ENCODE data around the gene PAPLN. TPM values are rescaled to one million over a fixed set of nuclear protein-coding genes. Genes with fewer than 3 reads are reported as not detected.

PAPLN gene
- polyA plus RNA-seq, 12 donors = 1.0 to 22.5 (median 1.6) TPM; not detected in 1

DNA sequence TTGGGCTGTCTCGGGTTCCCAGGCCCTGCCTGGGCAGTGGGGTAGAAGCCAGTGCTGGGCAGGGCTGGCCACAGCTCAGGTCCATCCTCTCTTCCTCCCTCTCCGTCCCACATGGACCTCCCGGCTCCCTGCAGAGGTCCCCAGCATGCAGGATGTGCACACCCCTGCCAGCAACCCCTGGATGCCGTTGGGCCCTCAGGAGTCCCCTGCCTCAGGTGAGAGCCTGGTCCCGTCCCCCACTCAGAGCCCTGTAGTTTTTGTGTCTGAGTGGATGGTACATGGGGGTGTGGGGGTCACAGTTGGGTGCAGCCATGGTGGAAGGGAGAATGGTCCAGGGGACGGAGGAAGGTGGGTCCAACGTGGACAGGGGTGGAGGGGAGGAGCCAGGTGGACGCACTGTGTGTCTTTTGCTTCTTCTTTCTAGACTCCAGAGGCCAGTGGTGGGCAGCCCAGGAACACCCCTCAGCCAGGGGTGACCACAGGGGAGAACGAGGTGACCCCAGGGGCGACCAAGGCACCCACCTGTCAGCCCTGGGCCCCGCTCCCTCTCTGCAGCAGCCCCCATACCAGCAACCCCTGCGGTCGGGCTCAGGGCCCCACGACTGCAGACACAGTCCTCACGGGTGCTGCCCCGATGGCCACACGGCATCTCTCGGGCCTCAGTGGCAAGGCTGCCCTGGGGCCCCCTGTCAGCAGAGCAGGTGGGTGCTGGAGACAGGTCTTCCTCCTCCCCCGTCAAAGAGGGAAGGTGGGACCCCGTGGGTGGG is 21.7 kb downstream of the PAPLN start:
- no peak for DNase-seq

- DNase-seq = no peak
Measured at GRCh38 chr14:73259837-73260236, 22.5 kb downstream of the PAPLN start.

- no peak for DNase-seq
Measured at GRCh38 chr14:73260574-73260973, 23.3 kb downstream of the PAPLN start.

DNA sequence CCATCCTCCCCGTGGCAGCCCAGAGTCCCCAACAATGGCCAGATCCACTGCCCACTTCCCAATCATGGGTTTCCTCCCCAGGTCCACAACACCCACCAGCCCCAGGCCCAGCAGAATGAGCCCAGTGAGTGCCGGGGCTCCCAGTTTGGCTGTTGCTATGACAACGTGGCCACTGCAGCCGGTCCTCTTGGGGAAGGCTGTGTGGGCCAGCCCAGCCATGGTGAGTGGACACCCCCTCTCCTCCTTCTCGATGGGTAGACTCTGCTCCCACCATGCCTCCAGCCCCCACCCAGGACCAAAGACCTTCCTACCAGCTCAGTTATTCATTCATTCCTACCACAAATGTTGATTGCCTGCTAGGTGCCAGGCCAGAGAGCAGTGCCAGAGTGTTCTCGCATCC is 23.8 kb downstream of the PAPLN start:
- DNase-seq = no peak

GRCh38 chr14:73261520-73262426 is 24.5 kb downstream of the PAPLN start:
- no peak for DNase-seq

DNA sequence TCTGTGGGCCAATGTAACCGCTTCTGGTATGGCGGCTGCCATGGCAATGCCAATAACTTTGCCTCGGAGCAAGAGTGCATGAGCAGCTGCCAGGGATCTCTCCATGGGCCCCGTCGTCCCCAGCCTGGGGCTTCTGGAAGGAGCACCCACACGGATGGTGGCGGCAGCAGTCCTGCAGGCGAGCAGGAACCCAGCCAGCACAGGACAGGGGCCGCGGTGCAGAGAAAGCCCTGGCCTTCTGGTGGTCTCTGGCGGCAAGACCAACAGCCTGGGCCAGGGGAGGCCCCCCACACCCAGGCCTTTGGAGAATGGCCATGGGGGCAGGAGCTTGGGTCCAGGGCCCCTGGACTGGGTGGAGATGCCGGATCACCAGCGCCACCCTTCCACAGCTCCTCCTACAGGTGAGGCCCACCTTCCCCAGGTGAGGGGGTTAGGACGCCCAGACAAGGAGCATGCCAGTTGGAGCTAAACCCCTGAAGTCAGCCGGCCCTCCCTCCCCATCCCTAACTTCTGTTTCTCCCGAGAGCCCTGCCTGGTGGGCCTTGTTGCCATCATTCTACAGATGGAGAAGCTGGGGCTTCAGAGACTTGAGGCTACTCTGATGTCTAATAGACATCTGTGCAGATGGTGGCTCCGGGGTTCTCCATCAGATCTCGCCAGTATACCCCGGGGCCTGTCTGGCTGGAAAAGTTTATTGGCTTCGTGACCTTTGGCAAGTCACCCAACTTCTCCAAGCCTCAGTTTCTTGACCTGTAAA is 25.3 kb downstream of the PAPLN start:
- no peak for DNase-seq

DNA sequence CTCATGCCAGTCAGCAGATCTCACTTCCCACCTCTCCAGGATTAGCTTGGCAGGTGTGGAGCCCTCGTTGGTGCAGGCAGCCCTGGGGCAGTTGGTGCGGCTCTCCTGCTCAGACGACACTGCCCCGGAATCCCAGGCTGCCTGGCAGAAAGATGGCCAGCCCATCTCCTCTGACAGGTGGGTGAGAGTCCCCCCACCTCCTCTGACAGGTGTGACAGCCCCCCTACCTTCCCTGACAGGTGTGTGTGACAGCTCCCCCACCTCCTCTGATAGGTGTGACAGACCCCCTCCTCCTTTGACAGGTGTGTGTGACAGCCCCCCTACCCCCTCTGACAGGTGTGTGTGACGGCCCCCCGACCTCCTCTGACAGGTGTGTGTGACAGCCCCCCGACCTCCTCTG is 26.3 kb downstream of the PAPLN start:
- DNase-seq = no peak

DNA sequence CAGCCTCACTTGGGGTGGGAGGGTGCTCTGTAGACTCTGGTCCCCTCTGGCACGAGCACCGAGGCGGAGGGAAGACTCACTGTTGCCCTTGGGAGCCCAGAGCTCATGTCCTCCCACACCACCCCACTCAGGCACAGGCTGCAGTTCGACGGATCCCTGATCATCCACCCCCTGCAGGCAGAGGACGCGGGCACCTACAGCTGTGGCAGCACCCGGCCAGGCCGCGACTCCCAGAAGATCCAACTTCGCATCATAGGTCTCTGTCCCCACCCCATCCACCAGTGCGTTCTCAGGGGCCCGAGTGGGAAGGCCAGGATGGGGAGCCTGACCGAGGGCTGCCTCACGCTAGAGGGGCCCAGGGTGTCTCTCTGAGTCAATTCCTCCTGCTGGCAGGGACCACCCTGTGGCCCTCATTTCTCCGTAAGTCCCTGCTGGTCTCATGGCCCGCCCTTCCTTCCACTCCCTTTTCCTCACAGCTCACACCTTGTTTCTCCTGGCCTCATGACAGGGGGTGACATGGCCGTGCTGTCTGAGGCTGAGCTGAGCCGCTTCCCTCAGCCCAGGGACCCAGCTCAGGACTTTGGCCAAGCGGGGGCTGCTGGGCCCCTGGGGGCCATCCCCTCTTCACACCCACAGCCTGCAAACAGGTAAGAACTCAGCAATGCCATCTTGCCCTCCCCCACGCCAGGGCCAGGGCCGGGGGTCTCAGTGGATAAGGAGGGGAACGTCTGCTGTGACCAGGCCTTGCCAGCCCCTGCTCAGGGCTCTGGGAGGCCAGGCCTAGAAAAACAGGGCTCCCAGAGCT is 27.0 kb downstream of the PAPLN start:
- no peak for DNase-seq

DNA sequence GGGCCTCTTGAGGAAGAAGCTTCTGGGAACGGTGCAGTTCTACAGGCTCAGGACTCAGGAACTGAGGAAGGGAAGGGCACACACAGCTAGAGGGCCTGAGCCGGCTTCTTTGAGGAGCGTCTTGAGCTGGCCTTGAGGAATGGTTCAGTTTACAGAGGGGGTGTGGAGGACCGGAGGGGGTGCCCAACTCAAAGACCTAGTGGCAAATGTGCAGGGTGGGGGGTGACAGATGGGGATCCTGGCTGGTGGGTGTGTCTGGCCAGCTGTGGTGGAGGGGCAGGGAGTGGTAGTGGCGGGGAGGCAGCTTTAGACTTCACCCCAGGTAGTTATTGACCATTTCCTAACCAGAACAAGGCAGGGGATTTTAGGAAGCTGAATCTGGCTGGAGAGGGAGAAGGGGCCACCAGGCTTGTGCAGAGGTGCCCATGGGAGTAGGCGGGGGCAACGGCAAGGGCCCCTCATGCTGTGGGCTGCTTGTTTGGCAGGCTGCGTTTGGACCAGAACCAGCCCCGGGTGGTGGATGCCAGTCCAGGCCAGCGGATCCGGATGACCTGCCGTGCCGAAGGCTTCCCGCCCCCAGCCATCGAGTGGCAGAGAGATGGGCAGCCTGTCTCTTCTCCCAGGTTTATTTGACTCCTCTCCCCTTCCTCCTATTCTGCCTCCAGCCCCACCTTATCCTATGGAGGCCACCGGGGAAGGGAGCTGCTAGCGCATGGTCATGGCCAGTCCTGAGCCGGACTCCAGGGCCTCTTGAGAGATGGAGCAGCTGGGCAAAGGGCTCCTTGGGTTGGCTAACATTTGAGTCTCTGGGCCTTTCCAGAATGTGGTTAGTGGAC is 27.8 kb downstream of the PAPLN start:
- DNase-seq = no peak

DNA sequence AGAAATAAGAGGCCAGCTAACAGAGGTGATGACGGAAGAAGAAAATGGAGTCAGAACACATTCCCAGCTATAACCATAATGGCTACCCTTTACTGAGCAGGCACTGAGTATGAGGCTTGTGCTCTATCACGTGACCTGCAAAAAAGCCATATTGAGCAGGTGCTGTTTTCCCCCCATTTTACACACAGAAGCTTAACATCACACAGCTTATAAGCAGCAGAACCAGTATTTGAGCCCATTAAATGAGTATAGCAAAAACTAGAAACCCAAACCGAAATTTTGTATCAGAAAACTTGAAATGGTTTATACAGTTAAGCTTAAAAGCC is 28.4 kb downstream of the PAPLN start:
- DNase-seq = no peak

DNA sequence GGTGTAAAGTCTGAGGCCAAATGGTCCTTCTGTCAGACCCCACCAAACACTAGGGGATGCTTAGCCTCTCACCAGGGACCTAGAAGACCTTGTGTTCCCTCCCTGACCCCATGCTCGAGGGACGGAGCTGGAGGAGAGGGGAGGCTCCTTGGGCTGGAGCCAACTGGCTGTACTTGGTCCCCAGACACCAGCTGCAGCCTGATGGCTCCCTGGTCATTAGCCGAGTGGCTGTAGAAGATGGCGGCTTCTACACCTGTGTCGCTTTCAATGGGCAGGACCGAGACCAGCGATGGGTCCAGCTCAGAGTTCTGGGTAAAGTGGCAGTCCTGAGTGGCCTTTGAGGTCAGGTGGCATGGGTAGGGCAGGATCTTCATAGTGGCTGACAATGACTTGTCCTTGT is 29.0 kb downstream of the PAPLN start:
- DNase-seq = no peak

DNA sequence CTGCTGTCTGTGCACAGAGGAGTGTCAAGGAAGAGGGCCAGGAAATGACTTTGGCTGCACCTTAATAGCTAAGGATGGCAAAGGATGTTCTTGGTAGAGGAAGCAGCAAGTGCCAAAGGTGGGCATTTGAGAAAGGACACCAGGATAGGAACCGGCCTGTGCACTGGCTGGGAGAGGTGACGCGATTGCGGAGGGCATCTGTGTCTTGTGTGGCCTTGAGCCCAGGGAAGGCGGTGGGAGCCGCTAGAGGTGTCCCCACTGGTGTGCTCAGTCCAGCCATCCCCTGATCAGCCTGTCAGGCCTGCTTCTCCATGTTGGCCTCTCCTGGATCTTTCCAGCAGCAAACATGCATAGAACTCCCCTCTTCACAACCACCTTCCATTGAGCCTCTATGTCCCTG is 30.2 kb downstream of the PAPLN start:
- no peak for DNase-seq

DNA sequence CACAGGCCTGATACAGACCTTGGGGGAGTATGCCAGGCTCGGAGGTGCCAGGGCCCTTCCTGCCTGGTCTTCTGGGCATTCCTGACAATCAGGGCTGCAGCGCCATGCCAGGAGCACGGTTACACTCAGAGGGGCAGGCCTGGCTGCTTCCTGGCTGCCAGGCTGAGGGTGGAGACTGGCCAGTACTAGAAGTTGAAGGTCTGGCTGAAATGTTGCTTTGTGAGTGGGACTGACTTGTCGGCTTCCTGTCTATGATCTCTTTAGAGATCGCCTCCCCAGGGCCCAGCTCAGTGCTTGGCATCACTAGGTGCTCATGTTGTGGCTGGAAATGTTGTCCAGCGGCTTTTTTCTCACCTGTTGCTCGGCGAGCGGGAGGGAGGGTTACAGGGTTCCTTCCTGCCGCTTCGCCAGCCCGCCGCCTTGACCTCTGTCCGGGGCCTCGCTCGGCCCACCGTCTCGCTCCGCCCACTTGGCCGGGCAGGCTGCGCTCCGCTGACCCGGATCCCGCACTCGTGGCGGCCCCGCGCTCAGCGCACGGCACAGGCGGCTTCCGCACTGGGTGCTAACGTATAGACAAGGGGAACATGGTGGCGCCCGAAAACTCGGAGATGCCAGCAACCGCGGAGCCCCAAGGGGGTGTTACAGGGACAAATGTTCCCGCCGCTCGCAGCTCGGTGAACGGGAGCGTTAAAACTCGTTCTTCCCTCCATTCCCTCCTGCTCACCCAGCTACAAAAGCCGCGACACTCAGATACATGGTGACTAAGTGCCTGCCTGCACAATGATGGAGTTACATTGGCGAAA is 32.6 kb downstream of the PAPLN start:
- peak; percentile 19 for DNase-seq

- no peak for DNase-seq
Measured at GRCh38 chr14:73272393-73272792, 35.1 kb downstream of the PAPLN start.

DNA sequence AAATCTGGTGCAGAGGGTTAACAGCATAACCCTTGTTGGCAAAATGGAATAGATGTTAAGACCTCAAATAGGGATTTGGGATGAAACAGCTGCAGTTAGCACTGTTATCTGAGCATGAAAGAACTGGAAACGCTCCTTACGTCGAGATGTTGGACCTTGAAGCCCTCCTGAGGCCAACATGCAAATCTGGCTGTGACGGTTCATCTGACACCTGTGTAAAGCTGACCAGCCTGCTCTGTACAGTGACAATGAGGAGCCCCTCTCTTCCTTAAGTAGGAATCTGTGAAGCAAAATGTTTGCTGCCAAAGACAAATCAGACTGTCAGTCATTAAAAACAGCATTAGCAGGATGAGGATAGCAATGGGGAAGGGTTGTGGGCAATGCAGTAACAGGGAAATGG is 36.5 kb downstream of the PAPLN start:
- no peak for DNase-seq

- DNase-seq = no peak
Measured at GRCh38 chr14:73276836-73277235, 39.5 kb downstream of the PAPLN start.

- DNase-seq = no peak
Measured at GRCh38 chr14:73277376-73277775, 40.1 kb downstream of the PAPLN start.

DNA sequence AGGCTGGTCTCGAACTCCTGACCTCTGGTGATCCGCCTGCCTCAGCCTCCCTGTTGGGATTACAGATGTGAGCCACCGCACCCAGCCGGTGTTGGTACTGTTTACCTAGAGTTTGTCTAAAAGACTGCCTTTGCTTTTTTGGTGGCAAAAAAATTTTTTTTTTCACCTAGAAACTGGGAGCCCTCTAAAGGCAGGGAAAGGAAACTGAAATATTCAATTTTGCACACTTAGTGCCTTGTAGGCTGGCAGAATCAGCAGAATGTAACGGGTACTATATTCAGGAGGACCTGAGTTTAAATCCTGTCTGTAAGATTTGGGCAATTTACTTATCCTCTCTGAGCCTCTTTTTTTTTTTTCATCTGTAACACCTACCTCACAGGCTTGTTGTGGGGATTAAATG is 43.6 kb downstream of the PAPLN start:
- DNase-seq = no peak

DNA sequence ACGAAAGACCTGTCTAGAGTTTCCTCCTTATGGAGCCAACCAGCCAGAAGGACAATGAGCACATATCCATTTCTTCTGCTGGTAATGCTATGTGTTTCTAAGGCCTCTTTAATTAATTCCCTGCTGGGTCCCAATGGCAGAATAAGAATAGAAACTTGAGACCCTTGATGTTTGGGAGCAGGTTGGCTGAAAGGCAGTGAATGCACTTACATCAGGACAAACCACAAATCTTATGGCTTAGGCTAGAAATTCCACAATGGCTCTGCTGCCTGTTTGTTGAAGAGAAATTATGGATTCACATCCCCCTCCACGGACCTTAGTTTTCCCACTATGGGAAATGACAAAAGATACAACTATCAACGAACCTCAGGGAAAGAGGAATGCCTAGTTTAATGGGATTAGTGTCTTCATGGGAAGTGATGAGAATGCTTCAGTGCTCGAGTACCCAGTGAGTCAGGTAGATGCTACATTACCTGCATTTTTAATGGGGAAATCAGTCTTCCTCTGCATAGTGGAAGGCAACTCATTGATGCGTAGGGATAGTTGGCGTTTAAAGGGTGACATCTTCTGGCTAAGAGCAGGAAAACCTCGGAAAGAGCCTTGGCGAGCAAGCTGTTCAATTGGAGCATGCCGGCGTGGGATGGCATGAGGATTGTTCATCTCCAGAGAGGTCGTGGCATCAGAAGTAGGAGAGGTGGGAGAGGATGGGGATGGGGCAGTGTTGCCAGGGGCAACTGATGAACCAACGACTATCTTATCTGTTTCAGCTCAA is 46.5 kb downstream of the PAPLN start:
- DNase-seq = no peak
